Left cardiac atrium (tissue), 4 donors: ENCODE results near the gene AP3B1. TPM values are rescaled to one million over a fixed set of nuclear protein-coding genes. Genes with fewer than 3 reads are reported as not detected.

ENCODE experiments used
- ATAC-seq, 2 donors: fragments of 200-7000 bp; cut with Tn5 transposase; one replicate each; pipeline ENCODE4 v1.9.1; 2020; ENCODE audit warnings: mild to moderate bottlenecking in 2 of 2, moderate library complexity in 2 of 2
- DNase-seq: peaks from one replicate; pipeline ENCODE4 v3.0.0-alpha.2; 2020
- intact Hi-C, 2 donors: fragments of 100-400 bp; cut with DNase I; formaldehyde crosslinking; loops; one replicate each; pipeline versions ENCODE4 v1.14.1 to v1.15.1; 2022 to 2023
- long read RNA-seq: library from polyadenylated mRNA; unstranded; transcript quantifications from one replicate; pipeline ENCODE4 v2.0.0, GENCODE V29; 2021
- total RNA-seq, 2 donors: library from RNA; stranded (reverse); fragmentation: NEBNext Ultra II Directional; extraction: Animal tissue kit (Norgen Biotek cat#: 25700); gene quantifications; one replicate each; pipeline ENCODE4 v1.2.1, GENCODE V29; 2021
- donor health status: DM: no; HTN: yes; CAD: no.
- donor health status: DM: no; HTN: yes; CAD: no; lungs with severe emphysema.
- donor health status: DM: yes; HTN: yes; CAD: no.
- donor health status: Dilated cardiomyopathy.

The AP3B1 gene
- 10 to 100 TPM; 25.3 to 32.7 TPM for total RNA-seq
- long read RNA-seq, full-length matches to known transcripts, result 7 of 37 reads
- long read RNA-seq, partial matches to known transcripts, result 25 of 37 reads
- long read RNA-seq, other reads (novel, unspliced or antisense), result 5 of 37 reads

- intact Hi-C loops, result loop anchor here (1.0 to 5.0 kb wide), 2 partner anchors 66 to 68 kb away; partner anchors contain the start of gene SCAMP1 (in 2 of the 2)
- ATAC-seq (peak; percentile 98 to 99), DNase-seq (peak; percentile 100)
Measured at GRCh38 chr5:78294248-78295034, at the start of gene AP3B1. Gene AP3B1, minus strand, starts transcription at chr5:78294698. Its CDS starts 119 bp downstream, at chr5:78294579.

- intact Hi-C loops, result loop anchor here in 1 of 2 donors (5.0 kb wide), 1 partner anchor 39 kb away; no protein-coding TSS in a partner anchor
- no peak for DNase-seq
- no peak for ATAC-seq
Measured at GRCh38 chr5:78341440-78341839, 46.9 kb upstream of the AP3B1 start.

- no peak for DNase-seq
- no peak for ATAC-seq
- intact Hi-C loops, result loop anchor here in 1 of 2 donors (5.0 kb wide), 1 partner anchor 38 kb away; no protein-coding TSS in a partner anchor
Measured at GRCh38 chr5:78339617-78340436, 45.3 kb upstream of the AP3B1 start.

- intact Hi-C loops, result no loop called here
- DNase-seq, result no peak
- ATAC-seq, result no peak
Measured at GRCh38 chr5:78336698-78337097, 42.2 kb upstream of the AP3B1 start.

- ATAC-seq (no peak), DNase-seq (no peak)
- intact Hi-C loops, result no loop called here
Measured at GRCh38 chr5:78335976-78336375, 41.5 kb upstream of the AP3B1 start.

GRCh38 chr5:78334811-78335210 is 40.3 kb upstream of the AP3B1 start:
- DNase-seq, result no peak
- ATAC-seq, result no peak
- intact Hi-C loops, result no loop called here

- intact Hi-C loops, result no loop called here
- no peak for ATAC-seq
- no peak for DNase-seq
Measured at GRCh38 chr5:78331523-78332080, 37.1 kb upstream of the AP3B1 start.

GRCh38 chr5:78328585-78329173 is 34.2 kb upstream of the AP3B1 start:
- intact Hi-C loops, result loop anchor here (10.0 kb wide), 2 partner anchors 326 to 636 kb away; no protein-coding TSS in a partner anchor
- DNase-seq, result no peak

GRCh38 chr5:78327761-78328510 is 33.4 kb upstream of the AP3B1 start:
- ATAC-seq, result peak in 1 of 2 donors; percentile 37
- intact Hi-C loops, result loop anchor here (10.0 kb wide), 2 partner anchors 327 to 637 kb away; no protein-coding TSS in a partner anchor

More at GRCh38 chr5:78328585-78329173, 34.2 kb upstream of the AP3B1 start:
- ATAC-seq, result no peak

GRCh38 chr5:78326930-78327329 is 32.4 kb upstream of the AP3B1 start:
- intact Hi-C loops, result loop anchor here (10.0 kb wide), 2 partner anchors 328 to 638 kb away; no protein-coding TSS in a partner anchor
- no peak for ATAC-seq
- DNase-seq, result no peak

More at GRCh38 chr5:78327761-78328510, 33.4 kb upstream of the AP3B1 start:
- DNase-seq, result no peak

GRCh38 chr5:78323241-78323640 is 28.7 kb upstream of the AP3B1 start:
- intact Hi-C loops, result loop anchor here (5.0 to 10.0 kb wide), 3 partner anchors 332 to 644 kb away; no protein-coding TSS in a partner anchor
- ATAC-seq (no peak), DNase-seq (no peak)

- no peak for DNase-seq
- intact Hi-C loops, result loop anchor here (5.0 to 10.0 kb wide), 3 partner anchors 334 to 647 kb away; no protein-coding TSS in a partner anchor
Measured at GRCh38 chr5:78320401-78320800, 25.9 kb upstream of the AP3B1 start.

GRCh38 chr5:78318337-78318736 is 23.8 kb upstream of the AP3B1 start:
- DNase-seq (no peak), ATAC-seq (no peak)
- intact Hi-C loops, result no loop called here

More at GRCh38 chr5:78320401-78320800, 25.9 kb upstream of the AP3B1 start:
- no peak for ATAC-seq

GRCh38 chr5:78317515-78317914 is 23.0 kb upstream of the AP3B1 start:
- intact Hi-C loops, result no loop called here
- no peak for ATAC-seq

GRCh38 chr5:78308703-78309102 is 14.2 kb upstream of the AP3B1 start:
- no peak for ATAC-seq
- intact Hi-C loops, result no loop called here
- no peak for DNase-seq

More at GRCh38 chr5:78317515-78317914, 23.0 kb upstream of the AP3B1 start:
- no peak for DNase-seq

GRCh38 chr5:78300464-78301045 is 6.1 kb upstream of the AP3B1 start:
- ATAC-seq, result no peak
- no peak for DNase-seq
- intact Hi-C loops, result loop anchor here in 1 of 2 donors (5.0 kb wide), 1 partner anchor 42 kb away; no protein-coding TSS in a partner anchor
